MCF 10A (cell line): Measurements from ENCODE around the gene COX7A2. TPM values are rescaled to one million over a fixed set of nuclear protein-coding genes. Genes with fewer than 3 reads are reported as not detected.

ENCODE experiments used
- BruUV-seq: library from RNA; stranded (reverse); fragments of 400-500 nt; replicated peaks from 2 replicates; lab custom pipeline; 2021; lab: Mats Ljungman, UMichigan
- CTCF ChIA-PET: fragments of 300-600 bp; sonication (Branson Sonifier 250); formaldehyde crosslinking; extraction: SDS; loops from one replicate; lab custom pipeline; 2021; ENCODE audit warnings: antibody characterized with exemption, inconsistent platforms; lab: Yijun Ruan, JAX
- POLR2A ChIA-PET: fragments of 300-600, 350-650 bp; sonication (Branson Sonifier 250); formaldehyde crosslinking; extraction: SDS; loops from one replicate; lab custom pipeline; 2020; ENCODE audit warnings: antibody characterized with exemption, inconsistent platforms; lab: Yijun Ruan, JAX
- DNase-seq: peaks from one replicate; pipeline ENCODE4 v3.0.0-alpha.2; 2018; ENCODE audit not compliant: unreplicated experiment
- H3K27ac Mint-ChIP-seq: one replicate; pipeline ENCODE4 v1.8.0; 2022; ENCODE audit warnings: mild to moderate bottlenecking, low read depth, mixed read lengths; ENCODE audit not compliant: unreplicated experiment
- H3K27me3 Mint-ChIP-seq: one replicate; pipeline ENCODE4 v1.8.0; 2022; ENCODE audit warnings: mixed read lengths; ENCODE audit not compliant: insufficient read depth, unreplicated experiment
- H3K36me3 Mint-ChIP-seq: one replicate; pipeline ENCODE4 v1.8.0; 2022; ENCODE audit warnings: mild to moderate bottlenecking, moderate library complexity, mixed read lengths; ENCODE audit not compliant: insufficient read depth, unreplicated experiment
- H3K4me1 Mint-ChIP-seq: one replicate; pipeline ENCODE4 v1.8.0; 2022; ENCODE audit warnings: mixed read lengths; ENCODE audit not compliant: insufficient read depth, unreplicated experiment
- H3K4me3 Mint-ChIP-seq: one replicate; pipeline ENCODE4 v1.8.0; 2022; ENCODE audit warnings: mild to moderate bottlenecking, moderate library complexity, mixed read lengths; ENCODE audit not compliant: unreplicated experiment
- H3K9me3 Mint-ChIP-seq: one replicate; pipeline ENCODE4 v1.8.0; 2022; ENCODE audit warnings: mixed read lengths; ENCODE audit not compliant: unreplicated experiment
- CTCF ChIP-seq: fragments of 200-600 bp; IDR thresholded peaks from one replicate; pipeline ENCODE4 v1.8.0; 2022; ENCODE audit warnings: antibody characterized with exemption, mild to moderate bottlenecking; ENCODE audit not compliant: unreplicated experiment
- intact Hi-C: fragments of 100-400 bp; cut with micrococcal nuclease; formaldehyde crosslinking; loops from 2 replicates; pipeline ENCODE4 v1.14.1; 2022
- total RNA-seq: library from RNA; stranded (reverse); gene quantifications from 2 replicates; pipeline ENCODE4 v1.2.3, GENCODE V29; 2022

The COX7A2 gene
- total RNA-seq, 1 experiment from 2014 or later = 316 TPM

GRCh38 chr6:75278474-75279077, 35.0 kb upstream of the COX7A2 start:
- peak overlapping the region; percentile 28 for H3K4me3 Mint-ChIP-seq
- H3K36me3 Mint-ChIP-seq = peaks cover 9% of the 10 kb centered on the region
- peak overlapping the region; percentile 75 for H3K27ac Mint-ChIP-seq
- DNase-seq = no peak
- TF ChIP-seq CTCF = no peak
- POLR2A ChIA-PET = interaction anchor here (0.7 to 11.1 kb wide), 6 partner anchors 9 to 324 kb away, joined by 3 to 314 read pairs (median 12); partner anchors contain the start of genes COX7A2 and SENP6
- peaks cover 57% of the 10 kb centered on the region for H3K4me1 Mint-ChIP-seq
- no peaks in the 10 kb centered on the region for H3K27me3 Mint-ChIP-seq
- no TSS peak for BruUV-seq
- peaks cover 15% of the 10 kb centered on the region for H3K9me3 Mint-ChIP-seq
- intact Hi-C loops = no loop called here
- CTCF ChIA-PET = interaction anchor here (0.6 to 1.9 kb wide), 5 partner anchors 9 to 248 kb away, joined by 3 to 7 read pairs (median 4); no protein-coding TSS in a partner anchor

- ChIA-PET POLR2A (interaction anchor here (3.0 kb wide), 1 partner anchor 10 kb away, joined by 30 read pairs; the partner anchor contains the start of gene TMEM30A), CTCF (interaction anchor here (0.6 to 3.1 kb wide), 4 partner anchors 8 to 271 kb away, joined by 4 to 25 read pairs (median 6); partner anchors contain the start of gene TMEM30A)
- H3K27ac Mint-ChIP-seq = peak overlapping the region; percentile 53
- H3K4me3 Mint-ChIP-seq = no peak overlapping the region
- peak; percentile 39 for DNase-seq
- no TSS peak for BruUV-seq
- TF ChIP-seq CTCF = no peak
- peaks cover 17% of the 10 kb centered on the region for H3K36me3 Mint-ChIP-seq
- H3K4me1 Mint-ChIP-seq = peaks cover 65% of the 10 kb centered on the region
- intact Hi-C loops = no loop called here
- peaks cover 15% of the 10 kb centered on the region for H3K9me3 Mint-ChIP-seq
- H3K27me3 Mint-ChIP-seq = no peaks in the 10 kb centered on the region
These were observed 31.5 kb upstream of the COX7A2 start for GRCh38 chr6:75275067-75275466.

- no TSS peak for BruUV-seq
- no peaks in the 10 kb centered on the region for H3K27me3 Mint-ChIP-seq
- ChIA-PET POLR2A (interaction anchor here (1.4 to 9.7 kb wide), 3 partner anchors 9 to 30 kb away, joined by 3 to 314 read pairs (median 50); partner anchors contain the start of genes COX7A2 and TMEM30A), CTCF (interaction anchor here (1.1 to 3.8 kb wide), 2 partner anchors 24 to 254 kb away, joined by 3 to 12 read pairs; no protein-coding TSS in a partner anchor)
- peaks cover 53% of the 10 kb centered on the region for H3K4me1 Mint-ChIP-seq
- DNase-seq = no peak
- intact Hi-C loops = no loop called here
- no peak for TF ChIP-seq CTCF
- peaks cover 15% of the 10 kb centered on the region for H3K9me3 Mint-ChIP-seq
- H3K27ac Mint-ChIP-seq = peak overlapping the region; percentile 96
- H3K4me3 Mint-ChIP-seq = no peak overlapping the region
- H3K36me3 Mint-ChIP-seq = peaks cover 8% of the 10 kb centered on the region
These were observed 29.4 kb upstream of the COX7A2 start for GRCh38 chr6:75273009-75273408.

GRCh38 chr6:75272145-75272840, 28.7 kb upstream of the COX7A2 start:
- Mint-ChIP-seq H3K36me3 (peaks cover 8% of the 10 kb centered on the region), H3K9me3 (peaks cover 15% of the 10 kb centered on the region), H3K4me3 (no peak overlapping the region), H3K27me3 (no peaks in the 10 kb centered on the region), H3K4me1 (peaks cover 51% of the 10 kb centered on the region), H3K27ac (peak overlapping the region; percentile 96)
- CTCF ChIA-PET = interaction anchor here (1.0 to 3.8 kb wide), 3 partner anchors 10 to 255 kb away, joined by 3 to 12 read pairs (median 5); partner anchors contain the start of gene TMEM30A
- DNase-seq = peak; percentile 74
- POLR2A ChIA-PET = interaction anchor here (1.0 to 9.7 kb wide), 6 partner anchors 10 to 330 kb away, joined by 3 to 314 read pairs (median 3); partner anchors contain the start of genes COX7A2, SENP6 and TMEM30A
- intact Hi-C loops = no loop called here
- no TSS peak for BruUV-seq
- TF ChIP-seq CTCF = no peak
